ENCODE results near the gene IGSF21. TPM values are rescaled to one million over a fixed set of nuclear protein-coding genes. Genes with fewer than 3 reads are reported as not detected.

Gene IGSF21
- total RNA-seq, 1 donor from 2014 or later, result 1.8 TPM

DNA sequence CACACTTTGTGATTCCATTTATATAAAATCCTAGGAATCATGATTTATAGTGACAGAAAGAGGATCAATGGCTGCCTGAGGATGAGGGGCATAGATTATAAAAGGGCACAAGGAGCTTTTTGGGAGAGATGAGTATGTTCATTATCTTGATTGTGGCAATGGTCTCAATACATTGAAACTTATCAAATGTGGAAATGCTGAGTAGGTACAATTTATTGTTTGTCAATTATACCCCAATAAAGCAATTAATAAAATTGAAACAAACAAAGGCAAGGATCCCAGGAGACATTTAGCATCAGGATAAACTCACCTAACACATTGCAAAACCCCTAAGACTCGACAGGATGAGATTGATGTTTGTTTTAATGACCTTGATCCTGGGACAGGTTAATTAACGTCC lies 220.1 kb downstream of the IGSF21 start:
- Histone ChIP-seq H3K4me1 (no peaks in the 10 kb centered on the region), H3K27me3 (ENCODE audit: low read depth) (peaks cover 2% of the 10 kb centered on the region), H3K4me3 (no peak overlapping the region), H3K36me3 (no peaks in the 10 kb centered on the region), H3K27ac (no peak overlapping the region), H3K9me3 (no peaks in the 10 kb centered on the region)
- intact Hi-C loops (cut with DNase I), result no loop called here
- DNase-seq, result no peak
- ATAC-seq, result no peak
- TF ChIP-seq, protein P1, sequence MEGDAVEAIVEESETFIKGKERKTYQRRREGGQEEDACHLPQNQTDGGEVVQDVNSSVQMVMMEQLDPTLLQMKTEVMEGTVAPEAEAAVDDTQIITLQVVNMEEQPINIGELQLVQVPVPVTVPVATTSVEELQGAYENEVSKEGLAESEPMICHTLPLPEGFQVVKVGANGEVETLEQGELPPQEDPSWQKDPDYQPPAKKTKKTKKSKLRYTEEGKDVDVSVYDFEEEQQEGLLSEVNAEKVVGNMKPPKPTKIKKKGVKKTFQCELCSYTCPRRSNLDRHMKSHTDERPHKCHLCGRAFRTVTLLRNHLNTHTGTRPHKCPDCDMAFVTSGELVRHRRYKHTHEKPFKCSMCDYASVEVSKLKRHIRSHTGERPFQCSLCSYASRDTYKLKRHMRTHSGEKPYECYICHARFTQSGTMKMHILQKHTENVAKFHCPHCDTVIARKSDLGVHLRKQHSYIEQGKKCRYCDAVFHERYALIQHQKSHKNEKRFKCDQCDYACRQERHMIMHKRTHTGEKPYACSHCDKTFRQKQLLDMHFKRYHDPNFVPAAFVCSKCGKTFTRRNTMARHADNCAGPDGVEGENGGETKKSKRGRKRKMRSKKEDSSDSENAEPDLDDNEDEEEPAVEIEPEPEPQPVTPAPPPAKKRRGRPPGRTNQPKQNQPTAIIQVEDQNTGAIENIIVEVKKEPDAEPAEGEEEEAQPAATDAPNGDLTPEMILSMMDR (IDR thresholded peaks at IDR 0.05), result no peak

DNA sequence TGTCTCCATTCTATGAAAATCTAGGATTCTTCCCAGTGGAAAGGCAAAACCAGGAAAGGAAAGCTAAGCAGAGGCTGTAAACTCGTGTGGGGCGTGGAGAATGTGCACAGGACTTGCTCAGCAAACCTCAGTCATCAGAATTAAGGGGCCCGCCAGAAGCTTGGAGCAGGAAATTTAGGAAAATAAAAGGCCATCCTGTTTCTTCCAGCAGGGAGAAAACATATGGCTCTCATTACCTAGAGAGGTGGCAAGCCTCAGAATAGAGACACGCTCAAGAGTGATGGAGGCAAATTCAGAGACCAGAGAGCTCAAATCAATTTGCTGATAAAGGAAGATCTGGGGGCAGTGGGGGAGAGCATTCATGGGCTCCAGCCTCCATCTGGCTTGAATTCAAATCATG lies 221.2 kb downstream of the IGSF21 start:
- Histone ChIP-seq H3K27me3 (ENCODE audit: low read depth) (peaks cover 5% of the 10 kb centered on the region), H3K27ac (no peak overlapping the region), H3K36me3 (no peaks in the 10 kb centered on the region), H3K4me1 (no peaks in the 10 kb centered on the region), H3K4me3 (no peak overlapping the region), H3K9me3 (no peaks in the 10 kb centered on the region)
- DNase-seq (no peak), ATAC-seq (no peak)
- TF ChIP-seq, protein P1 (IDR thresholded peaks at IDR 0.05), result no peak
- intact Hi-C loops (cut with DNase I), result no loop called here

DNA sequence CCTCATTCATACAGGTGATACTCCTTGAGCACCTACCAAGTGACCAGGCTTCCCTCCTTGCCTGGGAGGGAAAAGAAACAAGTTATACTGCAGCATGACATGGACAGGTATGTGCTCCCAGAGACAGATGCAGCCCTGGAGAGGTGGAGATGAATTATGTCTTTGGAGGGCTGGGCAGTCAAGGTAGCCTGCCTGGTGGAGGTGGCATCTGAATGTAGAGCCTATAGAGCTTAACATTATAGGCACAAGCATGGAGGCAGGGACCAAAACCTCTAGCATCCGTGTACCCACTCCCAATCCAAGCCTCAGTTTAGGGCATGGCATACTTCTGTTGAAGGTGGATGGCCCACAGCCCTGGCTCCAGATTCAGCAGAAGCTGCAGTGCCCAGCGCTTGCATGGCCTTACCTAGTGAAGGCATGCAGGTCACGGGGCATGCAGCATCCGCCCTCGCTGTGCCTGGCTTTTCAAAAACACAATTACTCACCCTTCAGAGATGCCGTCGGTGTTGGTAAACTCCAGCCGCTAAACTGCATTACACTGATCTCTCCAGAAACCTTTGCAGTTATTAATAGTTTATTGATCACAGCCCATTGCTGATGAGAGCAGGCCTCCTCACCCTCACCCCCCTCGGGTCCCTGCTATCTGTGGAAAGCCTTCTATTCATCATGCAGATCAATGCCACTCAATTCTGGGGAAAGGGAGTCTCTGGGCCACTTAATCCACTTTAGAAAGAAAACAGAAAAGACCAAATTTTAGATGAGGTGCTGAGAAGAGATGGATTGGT lies 222.1 kb downstream of the IGSF21 start:
- ATAC-seq (no peak), DNase-seq (no peak)
- Histone ChIP-seq H3K9me3 (no peaks in the 10 kb centered on the region), H3K4me1 (no peaks in the 10 kb centered on the region), H3K27ac (no peak overlapping the region), H3K27me3 (ENCODE audit: low read depth) (peaks cover 6% of the 10 kb centered on the region), H3K36me3 (no peaks in the 10 kb centered on the region), H3K4me3 (no peak overlapping the region)
- intact Hi-C loops (cut with DNase I), result no loop called here
- TF ChIP-seq, protein P1 (IDR thresholded peaks at IDR 0.05), result no peak

DNA sequence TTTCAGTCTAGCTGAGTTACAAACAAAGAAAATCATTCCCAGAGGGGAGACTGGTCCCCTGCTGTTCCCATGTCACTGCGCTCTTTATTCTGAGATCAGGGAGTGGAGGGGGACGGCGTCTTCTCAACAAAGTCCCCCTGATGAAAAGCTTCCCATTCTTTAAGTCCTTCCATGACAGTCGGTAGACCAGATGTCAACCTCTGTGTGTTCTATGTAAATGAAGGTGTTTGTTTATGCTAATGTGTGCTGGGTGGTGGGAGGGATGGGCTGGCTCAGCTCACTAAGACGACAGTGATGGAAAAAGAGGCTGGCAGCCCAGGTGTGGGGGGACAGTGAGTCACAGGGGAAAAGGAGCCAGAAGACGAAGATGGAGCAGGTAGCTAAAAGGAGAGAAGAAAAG lies 225.0 kb downstream of the IGSF21 start:
- Histone ChIP-seq H3K27me3 (ENCODE audit: low read depth) (peaks cover 18% of the 10 kb centered on the region), H3K4me1 (no peaks in the 10 kb centered on the region), H3K27ac (no peak overlapping the region), H3K4me3 (no peak overlapping the region), H3K36me3 (no peaks in the 10 kb centered on the region), H3K9me3 (no peaks in the 10 kb centered on the region)
- intact Hi-C loops (cut with DNase I), result no loop called here
- DNase-seq (no peak), ATAC-seq (no peak)
- TF ChIP-seq, protein P1 (IDR thresholded peaks at IDR 0.05), result no peak

DNA sequence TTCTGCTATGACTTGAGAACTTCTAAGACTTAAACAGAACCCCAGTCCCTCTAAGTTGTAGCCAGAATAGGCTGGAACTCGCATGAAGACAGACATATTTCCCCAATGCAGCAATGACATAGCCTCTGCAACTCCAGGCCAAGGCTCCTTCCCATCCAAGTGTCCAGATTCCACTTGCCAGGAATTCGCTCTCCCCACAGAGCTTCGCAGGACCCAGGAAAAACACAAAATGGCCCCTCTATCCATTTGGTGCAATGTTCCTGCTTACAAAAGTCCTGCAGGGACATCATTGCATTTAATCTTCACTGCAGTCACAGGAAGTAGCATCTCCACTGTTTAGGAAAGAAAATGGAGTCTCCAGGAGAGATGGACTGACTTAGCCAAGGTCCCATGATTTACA lies 225.6 kb downstream of the IGSF21 start:
- Histone ChIP-seq H3K36me3 (no peaks in the 10 kb centered on the region), H3K27me3 (ENCODE audit: low read depth) (peaks cover 18% of the 10 kb centered on the region), H3K9me3 (no peaks in the 10 kb centered on the region), H3K4me3 (no peak overlapping the region), H3K27ac (no peak overlapping the region), H3K4me1 (no peaks in the 10 kb centered on the region)
- DNase-seq (no peak), ATAC-seq (no peak)
- TF ChIP-seq, protein P1 (IDR thresholded peaks at IDR 0.05), result no peak
- intact Hi-C loops (cut with DNase I), result no loop called here
